ENCODE measurements around the gene MAPK10.
"Not testable (repeated sequence)": the region's sequence is repeated elsewhere in the genome, so short reads cannot be mapped to it uniquely, and the experiment has no call there.

Gene MAPK10

GRCh38 chr4:86089053-86089452 is 270.8 kb downstream of the MAPK10 start:
- H3K9me3 ChIP-seq (ENCODE audit: insufficient read depth, low read depth, low read length), result no peaks in the 10 kb centered on the region
- no peaks in the 10 kb centered on the region for H3K9me2 ChIP-seq (replicated peaks; ENCODE audit: low read depth, low read length)
- H3K4me2 ChIP-seq (ENCODE audit: low read depth, low read length, poor library complexity, severe bottlenecking), result no peak overlapping the region
- no peaks in the 10 kb centered on the region for H3K79me2 ChIP-seq (ENCODE audit: insufficient read depth, low read length)
- TF ChIP-seq CTCF (conservative IDR thresholded peaks at IDR 0.05; ENCODE audit: low read length) (no peak), EZH2phosphoT487 (IDR thresholded peaks at IDR 0.05; ENCODE audit: borderline replicate concordance) (no peak)
- H4K20me1 ChIP-seq (ENCODE audit: insufficient read depth, low read length, poor library complexity, severe bottlenecking), result no peaks in the 10 kb centered on the region
- no peak overlapping the region for H3K4me3 ChIP-seq (ENCODE audit: low read length, poor library complexity, severe bottlenecking)
- no peaks in the 10 kb centered on the region for H3K27me3 ChIP-seq (ENCODE audit: insufficient read depth, low read length, poor library complexity, severe bottlenecking)
- H2AFZ ChIP-seq (ENCODE audit: low read length), result peak overlapping the region; percentile 72; the same call in 1 of the 2 replicates
- H3K4me1 ChIP-seq (ENCODE audit: insufficient read depth, low read length, poor library complexity, severe bottlenecking), result no peaks in the 10 kb centered on the region
- no peaks in the 10 kb centered on the region for H3F3A ChIP-seq (ENCODE audit: low read depth)
- no peaks in the 10 kb centered on the region for H3K36me3 ChIP-seq (ENCODE audit: insufficient read depth, low read length)
- no peak overlapping the region for H3K9ac ChIP-seq (ENCODE audit: low read depth, low read length, poor library complexity, severe bottlenecking)

GRCh38 chr4:86075796-86076195 is 284.1 kb downstream of the MAPK10 start:
- H3K9ac ChIP-seq (ENCODE audit: low read depth, low read length, poor library complexity, severe bottlenecking); H3K4me3 ChIP-seq (ENCODE audit: low read length, poor library complexity, severe bottlenecking): not testable (repeated sequence)

GRCh38 chr4:86060341-86060740 is 299.5 kb downstream of the MAPK10 start:
- no peak overlapping the region for H2AFZ ChIP-seq (ENCODE audit: low read length)
- no peaks in the 10 kb centered on the region for H3K27me3 ChIP-seq (ENCODE audit: insufficient read depth, low read length, poor library complexity, severe bottlenecking)
- TF ChIP-seq CTCF (conservative IDR thresholded peaks at IDR 0.05; ENCODE audit: low read length) (no peak), EZH2phosphoT487 (IDR thresholded peaks at IDR 0.05; ENCODE audit: borderline replicate concordance) (no peak)

More at GRCh38 chr4:86075796-86076195, 284.1 kb downstream of the MAPK10 start:
- H3K4me1 ChIP-seq (ENCODE audit: insufficient read depth, low read length, poor library complexity, severe bottlenecking); H3K4me2 ChIP-seq (ENCODE audit: low read depth, low read length, poor library complexity, severe bottlenecking); H3K36me3 ChIP-seq (ENCODE audit: insufficient read depth, low read length); H3K79me2 ChIP-seq (ENCODE audit: insufficient read depth, low read length); H3F3A ChIP-seq (ENCODE audit: low read depth); H4K20me1 ChIP-seq (ENCODE audit: insufficient read depth, low read length, poor library complexity, severe bottlenecking); H3K9me2 ChIP-seq (replicated peaks; ENCODE audit: low read depth, low read length); H3K9me3 ChIP-seq (ENCODE audit: insufficient read depth, low read depth, low read length); H2AFZ ChIP-seq (ENCODE audit: low read length); H3K27me3 ChIP-seq (ENCODE audit: insufficient read depth, low read length, poor library complexity, severe bottlenecking): not testable (repeated sequence)

GRCh38 chr4:86058621-86059020 is 301.2 kb downstream of the MAPK10 start:
- no peaks in the 10 kb centered on the region for H4K20me1 ChIP-seq (ENCODE audit: insufficient read depth, low read length, poor library complexity, severe bottlenecking)

More at GRCh38 chr4:86060341-86060740, 299.5 kb downstream of the MAPK10 start:
- Histone ChIP-seq H4K20me1 (ENCODE audit: insufficient read depth, low read length, poor library complexity, severe bottlenecking) (no peaks in the 10 kb centered on the region), H3K4me3 (ENCODE audit: low read length, poor library complexity, severe bottlenecking) (no peak overlapping the region), H3K36me3 (ENCODE audit: insufficient read depth, low read length) (no peaks in the 10 kb centered on the region), H3K9me2 (replicated peaks; ENCODE audit: low read depth, low read length) (no peaks in the 10 kb centered on the region), H3F3A (ENCODE audit: low read depth) (no peaks in the 10 kb centered on the region), H3K4me1 (ENCODE audit: insufficient read depth, low read length, poor library complexity, severe bottlenecking) (no peaks in the 10 kb centered on the region), H3K79me2 (ENCODE audit: insufficient read depth, low read length) (no peaks in the 10 kb centered on the region), H3K9me3 (ENCODE audit: insufficient read depth, low read depth, low read length) (no peaks in the 10 kb centered on the region), H3K4me2 (ENCODE audit: low read depth, low read length, poor library complexity, severe bottlenecking) (no peak overlapping the region), H3K9ac (ENCODE audit: low read depth, low read length, poor library complexity, severe bottlenecking) (no peak overlapping the region)

More at GRCh38 chr4:86058621-86059020, 301.2 kb downstream of the MAPK10 start:
- Histone ChIP-seq H3K79me2 (ENCODE audit: insufficient read depth, low read length) (no peaks in the 10 kb centered on the region), H3K9me2 (replicated peaks; ENCODE audit: low read depth, low read length) (no peaks in the 10 kb centered on the region), H3K4me2 (ENCODE audit: low read depth, low read length, poor library complexity, severe bottlenecking) (no peak overlapping the region), H3K27me3 (ENCODE audit: insufficient read depth, low read length, poor library complexity, severe bottlenecking) (no peaks in the 10 kb centered on the region), H3K9ac (ENCODE audit: low read depth, low read length, poor library complexity, severe bottlenecking) (no peak overlapping the region), H3K4me3 (ENCODE audit: low read length, poor library complexity, severe bottlenecking) (no peak overlapping the region), H3K4me1 (ENCODE audit: insufficient read depth, low read length, poor library complexity, severe bottlenecking) (no peaks in the 10 kb centered on the region), H3F3A (ENCODE audit: low read depth) (no peaks in the 10 kb centered on the region), H3K9me3 (ENCODE audit: insufficient read depth, low read depth, low read length) (no peaks in the 10 kb centered on the region), H3K36me3 (ENCODE audit: insufficient read depth, low read length) (no peaks in the 10 kb centered on the region), H2AFZ (ENCODE audit: low read length) (no peak overlapping the region)
- TF ChIP-seq EZH2phosphoT487 (IDR thresholded peaks at IDR 0.05; ENCODE audit: borderline replicate concordance) (no peak), CTCF (conservative IDR thresholded peaks at IDR 0.05; ENCODE audit: low read length) (no peak)

Data from Loucy (cell line).